Activated naive CD4-positive, alpha-beta T cell treated with anti-CD3 and anti-CD28 coated beads, Interleukin-2, amount 50 U/mL, for 16 hours (primary cell): ENCODE measurements around the gene SIPA1L3.

Experiments used
- DNase-seq: peaks from one replicate; pipeline ENCODE4 v3.0.0-alpha.2; 2020

SIPA1L3 gene

DNA sequence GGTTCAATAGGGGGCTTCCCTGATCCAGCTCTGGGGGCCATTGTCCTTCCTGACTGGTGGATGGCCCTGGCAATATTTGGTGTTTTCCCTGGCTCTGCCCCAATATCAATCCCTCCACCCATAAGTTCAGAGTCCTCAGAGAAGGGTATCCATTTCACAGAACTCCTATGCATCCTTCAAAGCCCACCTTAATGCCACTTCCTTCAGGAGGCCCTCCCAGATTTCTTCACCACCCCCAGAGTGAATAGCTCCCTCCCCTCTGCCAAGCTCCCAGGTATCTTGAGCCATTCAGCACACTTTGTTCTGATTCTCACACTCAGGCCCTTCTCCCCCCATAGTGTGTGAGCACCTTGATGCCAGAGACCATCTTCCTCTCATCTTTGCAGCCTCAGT lies 343.4 kb downstream of the SIPA1L3 start:
- DNase-seq: no peak

DNA sequence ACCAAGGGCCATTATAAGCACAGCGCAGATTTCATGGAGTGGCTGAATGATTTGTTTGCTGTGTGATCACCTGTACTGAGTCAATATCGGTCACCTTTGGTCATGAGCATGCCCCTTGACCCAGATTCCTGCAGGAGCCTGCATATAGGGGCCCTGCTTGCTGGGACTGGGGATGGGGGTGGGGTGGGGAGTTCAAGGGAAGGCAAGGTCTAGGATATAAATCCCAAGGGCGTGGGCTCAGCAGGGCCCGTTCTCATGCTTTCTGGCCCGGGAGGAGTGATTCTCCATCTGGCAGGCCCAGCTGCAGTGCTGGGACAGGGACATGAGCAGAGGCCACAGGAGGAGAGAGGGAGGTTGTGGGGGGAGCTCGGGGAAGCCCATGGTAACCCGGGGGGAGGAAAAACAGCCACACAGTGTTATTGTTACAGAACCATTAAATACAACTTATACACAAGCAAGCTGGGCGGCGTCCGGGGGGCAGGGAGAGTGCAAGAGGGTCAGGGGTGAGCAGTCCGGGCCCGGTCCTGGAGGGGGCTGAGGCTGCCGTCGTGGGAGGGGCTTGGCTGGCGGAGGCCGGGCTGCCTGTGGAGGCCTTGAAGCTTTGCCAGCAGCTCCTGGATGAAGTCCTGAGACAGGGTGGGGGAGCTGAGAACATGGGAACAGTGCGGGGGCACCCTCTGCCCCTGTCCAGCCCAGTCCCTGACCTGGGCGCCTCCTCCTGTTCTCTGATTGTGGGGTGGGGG lies 344.0 kb downstream of the SIPA1L3 start:
- DNase-seq: no peak

DNA sequence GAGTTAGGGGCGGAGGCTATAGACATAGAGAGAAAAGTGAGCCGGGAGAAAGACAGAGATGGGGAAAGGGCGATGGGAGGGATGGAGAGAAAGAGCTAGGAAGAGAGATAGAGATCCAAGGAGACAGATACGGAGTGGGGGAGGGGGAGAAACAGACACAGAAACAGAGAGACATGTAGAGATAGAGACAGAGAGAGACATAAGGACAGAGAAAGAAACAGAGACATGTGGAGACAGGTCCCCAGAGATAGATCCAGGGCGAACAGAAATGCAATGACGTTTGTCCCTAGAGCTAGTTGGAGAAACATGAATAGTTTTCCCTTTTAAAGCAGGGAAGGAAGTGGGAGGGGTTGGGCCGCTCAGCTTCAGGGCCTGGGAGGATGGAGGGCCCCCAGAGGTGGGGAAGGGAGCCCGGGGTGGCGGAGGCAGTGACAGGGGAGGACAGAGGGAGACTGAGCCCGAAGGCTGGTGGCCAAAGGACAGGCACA lies 344.6 kb downstream of the SIPA1L3 start:
- DNase-seq: no peak

DNA sequence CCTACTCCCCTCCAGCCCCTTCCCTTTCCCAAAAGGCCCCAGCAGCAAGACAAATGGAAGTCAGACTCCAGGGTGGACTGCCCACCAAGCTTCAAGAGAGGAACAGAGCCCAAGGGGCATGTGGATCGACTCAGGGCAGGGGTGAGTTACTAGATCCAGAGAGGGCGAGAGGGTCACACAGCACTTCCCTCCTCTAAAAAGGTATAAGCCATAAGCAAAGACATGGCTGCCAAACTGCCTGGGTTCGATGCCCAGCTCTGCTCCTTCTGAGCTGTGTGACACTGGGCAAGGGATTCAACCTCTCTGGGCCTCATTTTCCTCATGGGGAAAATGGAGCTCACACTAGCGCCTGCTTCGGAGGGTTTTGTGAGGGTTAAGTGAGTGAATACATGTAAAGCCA lies 345.4 kb downstream of the SIPA1L3 start:
- no peak for DNase-seq

DNA sequence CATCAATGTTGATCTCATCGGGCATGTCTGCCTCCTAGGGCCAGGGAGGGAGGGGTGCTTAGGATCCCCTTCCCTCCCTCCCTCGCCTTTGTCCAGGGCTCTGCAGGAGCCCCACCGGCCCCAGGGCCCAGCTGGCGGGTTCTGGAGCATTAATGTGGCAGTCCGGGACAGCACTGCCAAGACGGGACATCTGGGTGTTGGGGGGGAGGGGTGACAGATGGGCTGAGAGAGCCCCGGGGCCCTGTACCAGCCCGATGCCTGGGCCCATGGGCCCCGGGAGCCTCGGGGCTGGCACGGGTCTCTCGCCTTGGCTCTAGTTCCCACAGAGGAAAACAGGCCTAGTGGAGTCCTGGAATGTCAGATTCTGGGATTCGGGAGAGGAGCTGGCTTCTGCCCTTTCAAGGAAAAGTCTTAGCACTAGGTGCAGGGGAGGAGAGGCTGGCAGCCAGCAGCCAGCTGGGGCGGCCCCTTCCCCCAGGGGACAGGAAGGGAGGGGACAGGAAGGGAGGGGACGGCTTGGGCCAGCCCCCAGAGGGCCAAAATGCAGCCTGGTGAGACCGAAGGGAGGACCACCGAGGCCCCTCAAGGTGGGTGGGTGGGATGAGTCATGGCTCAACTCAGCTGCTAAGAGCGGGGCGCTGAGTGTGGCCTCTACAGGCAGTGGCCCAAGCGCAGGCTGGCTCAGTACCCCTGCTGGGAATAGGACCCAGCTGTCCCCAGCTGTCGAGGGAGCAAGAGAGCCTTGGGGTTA lies 346.1 kb downstream of the SIPA1L3 start:
- no peak for DNase-seq

DNA sequence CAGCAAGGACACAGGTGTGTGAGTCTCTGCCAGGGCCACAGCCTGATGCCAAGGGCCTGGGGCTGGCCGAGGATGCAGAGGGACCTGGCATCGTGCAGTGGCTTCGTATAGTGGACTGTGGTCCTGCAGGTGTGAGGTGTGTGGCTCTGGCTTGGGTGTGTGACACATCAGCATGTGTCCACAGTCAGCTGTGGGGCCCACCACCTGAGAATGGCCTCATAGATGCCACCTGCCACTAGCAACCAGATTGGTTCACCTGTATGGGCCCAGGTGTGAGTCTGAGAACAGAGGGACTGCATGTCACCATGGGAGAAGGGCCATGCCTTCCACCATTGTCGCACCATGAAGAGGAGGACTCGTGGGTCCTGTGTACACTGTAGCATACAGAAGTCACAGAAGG lies 346.8 kb downstream of the SIPA1L3 start:
- no peak for DNase-seq

DNA sequence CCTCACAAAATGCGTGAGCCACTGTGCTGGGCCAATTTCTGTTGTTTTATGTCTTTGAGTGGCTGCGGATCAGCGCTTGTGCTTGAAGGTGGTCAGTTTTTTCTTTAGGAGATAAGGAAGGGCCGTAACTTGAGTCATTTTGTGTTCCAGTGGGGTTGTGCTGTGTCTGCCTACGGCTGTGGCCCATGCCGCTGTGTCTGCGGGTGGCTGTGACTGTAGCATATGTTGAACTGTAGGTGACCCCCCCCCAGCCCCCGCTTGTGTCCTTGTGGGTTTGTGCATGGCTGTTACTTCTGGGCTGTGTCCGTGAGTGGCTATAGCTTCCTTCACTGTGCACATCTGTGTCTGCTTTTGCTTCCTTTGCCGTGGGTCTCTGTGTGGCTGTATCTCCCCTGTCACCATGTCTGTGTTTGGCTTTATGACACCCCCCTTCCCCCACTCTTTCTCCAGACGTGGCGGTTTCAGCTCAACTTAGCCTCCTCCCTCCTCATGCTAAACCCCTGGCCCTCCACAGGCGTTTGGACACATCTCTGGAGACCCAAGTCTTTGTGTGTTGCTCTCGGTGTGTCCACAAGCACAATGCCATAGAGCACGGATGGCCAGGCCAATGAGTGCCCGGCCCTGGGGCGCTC lies 348.5 kb downstream of the SIPA1L3 start:
- DNase-seq: no peak
